ENCODE data around the gene CFAP68.

- no peak for TF ChIP-seq CTCF (IDR thresholded peaks at IDR 0.05)
- TF ChIP-seq POLR2A (IDR thresholded peaks at IDR 0.05) = no peak
Observed at GRCh38 chr11:111909378-111909777, 30.0 kb downstream of the CFAP68 start.
